ENCODE measurements around the gene HSPA1L. TPM values are rescaled to one million over a fixed set of nuclear protein-coding genes. Genes with fewer than 3 reads are reported as not detected.
A peak's percentile ranks its signal among the peaks of the same experiment; 100 is the strongest.

The HSPA1L gene
- total RNA-seq, 1 donor from 2014 or later: 2.5 TPM

- H3K36me3 Mint-ChIP-seq (ENCODE audit: insufficient read depth): peaks cover 2% of the 10 kb centered on the region
- no peak overlapping the region for H3K27ac Mint-ChIP-seq
- no peak for DNase-seq (ENCODE audit: low spot score, unreplicated experiment)
- no peaks in the 10 kb centered on the region for H3K27me3 Mint-ChIP-seq
- no peaks in the 10 kb centered on the region for H3K4me1 Mint-ChIP-seq (ENCODE audit: low read depth)
- H3K9me3 Mint-ChIP-seq (ENCODE audit: low read depth): no peaks in the 10 kb centered on the region
- H3K4me3 Mint-ChIP-seq (ENCODE audit: low read depth): no peak overlapping the region
- TF ChIP-seq CTCF (IDR thresholded peaks at IDR 0.05; ENCODE audit: unreplicated experiment): peak; percentile 59
Measured at GRCh38 chr6:31769684-31770371, 45.3 kb downstream of the HSPA1L start.

GRCh38 chr6:31768363-31769257, 46.5 kb downstream of the HSPA1L start:
- no peak overlapping the region for H3K4me3 Mint-ChIP-seq (ENCODE audit: low read depth)
- no peak overlapping the region for H3K27ac Mint-ChIP-seq
- TF ChIP-seq CTCF (IDR thresholded peaks at IDR 0.05; ENCODE audit: unreplicated experiment): no peak
- no peaks in the 10 kb centered on the region for H3K9me3 Mint-ChIP-seq (ENCODE audit: low read depth)
- H3K36me3 Mint-ChIP-seq (ENCODE audit: insufficient read depth): peaks cover 2% of the 10 kb centered on the region
- no peaks in the 10 kb centered on the region for H3K27me3 Mint-ChIP-seq
- DNase-seq (ENCODE audit: low spot score, unreplicated experiment): no peak
- H3K4me1 Mint-ChIP-seq (ENCODE audit: low read depth): no peaks in the 10 kb centered on the region

GRCh38 chr6:31767096-31767645, 47.9 kb downstream of the HSPA1L start:
- Mint-ChIP-seq H3K4me1 (ENCODE audit: low read depth) (no peaks in the 10 kb centered on the region), H3K27ac (no peak overlapping the region), H3K9me3 (ENCODE audit: low read depth) (no peaks in the 10 kb centered on the region), H3K27me3 (no peaks in the 10 kb centered on the region), H3K36me3 (ENCODE audit: insufficient read depth) (peaks cover 2% of the 10 kb centered on the region), H3K4me3 (ENCODE audit: low read depth) (no peak overlapping the region)
- no peak for TF ChIP-seq CTCF (IDR thresholded peaks at IDR 0.05; ENCODE audit: unreplicated experiment)
- no peak for DNase-seq (ENCODE audit: low spot score, unreplicated experiment)

GRCh38 chr6:31765910-31766794, 48.9 kb downstream of the HSPA1L start:
- peaks cover 2% of the 10 kb centered on the region for H3K36me3 Mint-ChIP-seq (ENCODE audit: insufficient read depth)
- no peak for DNase-seq (ENCODE audit: low spot score, unreplicated experiment)
- H3K9me3 Mint-ChIP-seq (ENCODE audit: low read depth): no peaks in the 10 kb centered on the region
- H3K27ac Mint-ChIP-seq: no peak overlapping the region
- no peaks in the 10 kb centered on the region for H3K4me1 Mint-ChIP-seq (ENCODE audit: low read depth)
- H3K4me3 Mint-ChIP-seq (ENCODE audit: low read depth): peak overlapping the region; percentile 34
- TF ChIP-seq CTCF (IDR thresholded peaks at IDR 0.05; ENCODE audit: unreplicated experiment): no peak
- no peaks in the 10 kb centered on the region for H3K27me3 Mint-ChIP-seq

GRCh38 chr6:31765559-31765909, 49.5 kb downstream of the HSPA1L start:
- TF ChIP-seq CTCF (IDR thresholded peaks at IDR 0.05; ENCODE audit: unreplicated experiment): no peak
- Mint-ChIP-seq H3K4me1 (ENCODE audit: low read depth) (no peaks in the 10 kb centered on the region), H3K4me3 (ENCODE audit: low read depth) (no peak overlapping the region), H3K36me3 (ENCODE audit: insufficient read depth) (peaks cover 2% of the 10 kb centered on the region), H3K27ac (no peak overlapping the region), H3K9me3 (ENCODE audit: low read depth) (no peaks in the 10 kb centered on the region), H3K27me3 (no peaks in the 10 kb centered on the region)
- no peak for DNase-seq (ENCODE audit: low spot score, unreplicated experiment)
